Measurements from ENCODE around the gene LRRC53. TPM values are rescaled to one million over a fixed set of nuclear protein-coding genes. Genes with fewer than 3 reads are reported as not detected.

The LRRC53 gene
- total RNA-seq, 1 donor from 2014 or later = 0.42 TPM

DNA sequence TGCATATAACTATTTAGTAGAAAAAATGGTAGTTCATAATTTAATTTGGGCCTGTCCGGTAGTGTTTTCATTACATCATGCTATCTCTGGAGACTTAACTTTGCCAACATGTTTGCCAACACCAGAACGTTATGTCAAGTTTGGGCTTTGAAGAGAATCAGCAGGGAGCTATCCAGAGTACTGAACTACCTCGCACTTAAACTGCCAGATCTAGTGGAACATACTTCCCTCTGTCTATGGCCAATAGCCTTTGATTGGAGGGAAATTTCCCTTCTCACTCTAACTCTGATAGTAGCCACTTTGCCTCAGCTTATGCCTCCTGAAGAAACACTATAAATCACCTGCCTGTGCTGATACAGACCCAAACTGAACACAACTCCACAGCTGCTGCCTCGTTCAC, 10.0 kb downstream of the LRRC53 start:
- H3K27me3 Mint-ChIP-seq (ENCODE audit: unreplicated experiment) = no peaks in the 10 kb centered on the region
- no peak for DNase-seq
- H3K27ac Mint-ChIP-seq (ENCODE audit: unreplicated experiment) = no peak overlapping the region
- peaks cover 11% of the 10 kb centered on the region for H3K9me3 Mint-ChIP-seq (ENCODE audit: unreplicated experiment)
- peaks cover 28% of the 10 kb centered on the region for H3K4me1 Mint-ChIP-seq (ENCODE audit: low read depth, unreplicated experiment)
- TF ChIP-seq, protein P1, sequence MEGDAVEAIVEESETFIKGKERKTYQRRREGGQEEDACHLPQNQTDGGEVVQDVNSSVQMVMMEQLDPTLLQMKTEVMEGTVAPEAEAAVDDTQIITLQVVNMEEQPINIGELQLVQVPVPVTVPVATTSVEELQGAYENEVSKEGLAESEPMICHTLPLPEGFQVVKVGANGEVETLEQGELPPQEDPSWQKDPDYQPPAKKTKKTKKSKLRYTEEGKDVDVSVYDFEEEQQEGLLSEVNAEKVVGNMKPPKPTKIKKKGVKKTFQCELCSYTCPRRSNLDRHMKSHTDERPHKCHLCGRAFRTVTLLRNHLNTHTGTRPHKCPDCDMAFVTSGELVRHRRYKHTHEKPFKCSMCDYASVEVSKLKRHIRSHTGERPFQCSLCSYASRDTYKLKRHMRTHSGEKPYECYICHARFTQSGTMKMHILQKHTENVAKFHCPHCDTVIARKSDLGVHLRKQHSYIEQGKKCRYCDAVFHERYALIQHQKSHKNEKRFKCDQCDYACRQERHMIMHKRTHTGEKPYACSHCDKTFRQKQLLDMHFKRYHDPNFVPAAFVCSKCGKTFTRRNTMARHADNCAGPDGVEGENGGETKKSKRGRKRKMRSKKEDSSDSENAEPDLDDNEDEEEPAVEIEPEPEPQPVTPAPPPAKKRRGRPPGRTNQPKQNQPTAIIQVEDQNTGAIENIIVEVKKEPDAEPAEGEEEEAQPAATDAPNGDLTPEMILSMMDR (IDR thresholded peaks at IDR 0.05; ENCODE audit: partially characterized antibody, unreplicated experiment) = no peak
- H3K36me3 Mint-ChIP-seq (ENCODE audit: unreplicated experiment) = peaks cover 1% of the 10 kb centered on the region
- H3K4me3 Mint-ChIP-seq (ENCODE audit: unreplicated experiment) = no peak overlapping the region

DNA sequence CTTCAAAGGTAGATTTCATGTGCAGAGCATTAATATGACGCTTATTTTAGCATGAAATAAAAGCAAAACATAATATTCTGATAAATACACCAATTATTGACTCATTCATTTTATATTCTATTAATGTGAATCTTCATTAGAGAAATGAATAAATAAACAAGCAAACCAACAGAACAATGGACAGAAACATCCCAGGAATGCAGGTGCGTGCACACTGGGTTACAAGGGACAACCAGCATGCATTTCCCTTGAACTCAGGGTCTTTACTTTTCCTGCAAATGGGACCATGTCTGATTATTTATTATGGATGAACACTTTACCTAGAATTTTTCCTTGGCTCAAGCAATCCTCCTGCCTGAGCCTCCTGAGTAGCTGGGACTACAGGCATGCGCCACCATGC, 13.5 kb downstream of the LRRC53 start:
- no peak overlapping the region for H3K27ac Mint-ChIP-seq (ENCODE audit: unreplicated experiment)
- peaks cover 5% of the 10 kb centered on the region for H3K4me1 Mint-ChIP-seq (ENCODE audit: low read depth, unreplicated experiment)
- no peaks in the 10 kb centered on the region for H3K27me3 Mint-ChIP-seq (ENCODE audit: unreplicated experiment)
- H3K9me3 Mint-ChIP-seq (ENCODE audit: unreplicated experiment) = peaks cover 2% of the 10 kb centered on the region
- H3K36me3 Mint-ChIP-seq (ENCODE audit: unreplicated experiment) = peaks cover 4% of the 10 kb centered on the region
- H3K4me3 Mint-ChIP-seq (ENCODE audit: unreplicated experiment) = no peak overlapping the region
- DNase-seq = no peak
- TF ChIP-seq, protein P1 (IDR thresholded peaks at IDR 0.05; ENCODE audit: partially characterized antibody, unreplicated experiment) = no peak

DNA sequence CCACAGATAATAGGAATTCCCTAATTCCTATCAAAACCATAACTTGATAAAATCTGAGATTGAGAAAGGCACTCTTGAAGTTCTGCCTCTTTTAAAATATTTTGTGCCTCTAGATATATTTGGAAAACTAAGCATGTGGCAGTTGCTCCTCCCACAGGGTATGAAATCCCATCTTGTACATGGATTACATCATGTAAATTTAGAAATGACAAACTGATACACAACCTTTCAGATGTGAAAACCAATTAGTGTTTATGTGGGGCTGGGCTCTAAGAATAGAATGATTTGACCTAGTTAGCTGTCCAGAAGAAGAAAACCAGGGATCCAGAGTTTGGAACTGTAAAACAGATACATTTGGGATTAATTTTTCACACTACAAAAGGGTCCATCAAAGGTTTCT, 15.7 kb downstream of the LRRC53 start:
- DNase-seq = no peak
- Mint-ChIP-seq H3K27ac (ENCODE audit: unreplicated experiment) (no peak overlapping the region), H3K4me1 (ENCODE audit: low read depth, unreplicated experiment) (peaks cover 3% of the 10 kb centered on the region), H3K27me3 (ENCODE audit: unreplicated experiment) (no peaks in the 10 kb centered on the region), H3K9me3 (ENCODE audit: unreplicated experiment) (peaks cover 2% of the 10 kb centered on the region), H3K36me3 (ENCODE audit: unreplicated experiment) (peaks cover 4% of the 10 kb centered on the region), H3K4me3 (ENCODE audit: unreplicated experiment) (no peak overlapping the region)
- TF ChIP-seq, protein P1 (IDR thresholded peaks at IDR 0.05; ENCODE audit: partially characterized antibody, unreplicated experiment) = no peak

DNA sequence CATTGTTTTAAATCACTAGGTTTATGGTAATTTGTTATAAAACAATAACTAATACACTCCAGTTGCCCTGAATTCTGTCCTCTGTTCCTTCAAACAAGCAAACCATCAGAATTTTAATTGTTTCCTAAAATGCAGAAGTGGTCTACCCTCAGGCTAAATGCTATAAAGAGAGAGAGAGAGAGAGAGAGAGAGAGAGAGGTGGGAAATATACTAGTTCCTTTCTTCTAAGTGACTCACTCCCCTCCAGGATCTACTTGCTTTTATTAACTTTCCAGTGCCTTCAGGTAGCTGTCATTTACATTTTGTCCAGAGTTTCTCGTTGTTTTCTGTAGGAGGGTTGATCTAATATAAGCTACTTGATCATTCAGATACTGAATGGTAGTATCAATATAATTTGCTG, 26.4 kb downstream of the LRRC53 start:
- Mint-ChIP-seq H3K27ac (ENCODE audit: unreplicated experiment) (no peak overlapping the region), H3K9me3 (ENCODE audit: unreplicated experiment) (no peaks in the 10 kb centered on the region), H3K4me1 (ENCODE audit: low read depth, unreplicated experiment) (peaks cover 8% of the 10 kb centered on the region), H3K27me3 (ENCODE audit: unreplicated experiment) (no peaks in the 10 kb centered on the region), H3K36me3 (ENCODE audit: unreplicated experiment) (no peaks in the 10 kb centered on the region), H3K4me3 (ENCODE audit: unreplicated experiment) (no peak overlapping the region)
- no peak for DNase-seq
- TF ChIP-seq, protein P1 (IDR thresholded peaks at IDR 0.05; ENCODE audit: partially characterized antibody, unreplicated experiment) = no peak

DNA sequence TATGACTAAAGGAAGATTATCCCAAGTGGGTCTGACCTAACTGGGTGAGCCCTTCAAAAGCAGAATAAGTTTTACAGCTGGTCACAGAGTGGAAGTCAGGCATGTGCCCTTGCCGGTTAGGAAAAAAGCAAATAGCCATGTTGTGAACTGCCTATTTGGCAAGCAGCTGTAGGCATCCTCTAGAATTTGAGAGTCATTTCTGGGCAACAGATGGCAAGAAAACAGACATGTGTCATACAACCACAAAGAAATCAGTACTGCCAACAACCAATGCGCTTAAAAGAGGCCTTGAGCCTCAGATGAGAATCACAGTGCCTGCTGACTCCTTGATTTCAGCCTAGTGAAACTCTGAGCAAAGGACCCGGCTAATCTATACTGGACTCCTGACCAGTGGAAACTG, 26.8 kb downstream of the LRRC53 start:
- no peak overlapping the region for H3K4me3 Mint-ChIP-seq (ENCODE audit: unreplicated experiment)
- H3K36me3 Mint-ChIP-seq (ENCODE audit: unreplicated experiment) = no peaks in the 10 kb centered on the region
- no peaks in the 10 kb centered on the region for H3K27me3 Mint-ChIP-seq (ENCODE audit: unreplicated experiment)
- no peak overlapping the region for H3K27ac Mint-ChIP-seq (ENCODE audit: unreplicated experiment)
- peaks cover 8% of the 10 kb centered on the region for H3K4me1 Mint-ChIP-seq (ENCODE audit: low read depth, unreplicated experiment)
- DNase-seq = no peak
- no peaks in the 10 kb centered on the region for H3K9me3 Mint-ChIP-seq (ENCODE audit: unreplicated experiment)
- TF ChIP-seq, protein P1 (IDR thresholded peaks at IDR 0.05; ENCODE audit: partially characterized antibody, unreplicated experiment) = no peak
